GM18858 (cell line): ENCODE data around the gene SETD3.

Experiments used
- ATAC-seq: cut with Tn5 transposase; IDR thresholded peaks from one replicate; pipeline ENCODE4 v1.9.1; 2021; ENCODE audit not compliant: unreplicated experiment

The SETD3 gene

GRCh38 chr14:99426265-99426664 lies 54.4 kb downstream of the SETD3 start:
- no peak for ATAC-seq

- no peak for ATAC-seq
Measured at GRCh38 chr14:99425272-99425681, 55.4 kb downstream of the SETD3 start.

GRCh38 chr14:99424306-99424877 lies 56.3 kb downstream of the SETD3 start:
- no peak for ATAC-seq

GRCh38 chr14:99423434-99423833 lies 57.2 kb downstream of the SETD3 start:
- ATAC-seq = no peak

GRCh38 chr14:99422228-99423010 lies 58.2 kb downstream of the SETD3 start:
- ATAC-seq = no peak

- no peak for ATAC-seq
Measured at GRCh38 chr14:99420711-99421110, 59.9 kb downstream of the SETD3 start.

- ATAC-seq = no peak
Measured at GRCh38 chr14:99419905-99420304, 60.8 kb downstream of the SETD3 start.

GRCh38 chr14:99418242-99418641 lies 62.4 kb downstream of the SETD3 start:
- ATAC-seq = no peak

GRCh38 chr14:99416909-99417308 lies 63.8 kb downstream of the SETD3 start:
- ATAC-seq = no peak

GRCh38 chr14:99415496-99416281 lies 65.0 kb downstream of the SETD3 start:
- peak; percentile 95 for ATAC-seq

- ATAC-seq = no peak
Measured at GRCh38 chr14:99413911-99414310, 66.7 kb downstream of the SETD3 start.

- ATAC-seq = no peak
Measured at GRCh38 chr14:99413172-99413571, 67.5 kb downstream of the SETD3 start.

- ATAC-seq = no peak
Measured at GRCh38 chr14:99412117-99413061, 68.3 kb downstream of the SETD3 start.

GRCh38 chr14:99410019-99410418 lies 70.6 kb downstream of the SETD3 start:
- no peak for ATAC-seq

- ATAC-seq = no peak
Measured at GRCh38 chr14:99408971-99409289, 71.7 kb downstream of the SETD3 start.

- ATAC-seq = no peak
Measured at GRCh38 chr14:99408286-99408970, 72.2 kb downstream of the SETD3 start.

GRCh38 chr14:99407416-99407815 lies 73.2 kb downstream of the SETD3 start:
- ATAC-seq = no peak

- ATAC-seq = no peak
Measured at GRCh38 chr14:99402950-99403349, 77.7 kb downstream of the SETD3 start.

- no peak for ATAC-seq
Measured at GRCh38 chr14:99402285-99402648, 78.4 kb downstream of the SETD3 start.

- ATAC-seq = no peak
Measured at GRCh38 chr14:99401621-99402284, 78.9 kb downstream of the SETD3 start.
